GM21423 (cell line): ENCODE results near the gene TMEM184C.
A peak's percentile ranks its signal among the peaks of the same experiment; 100 is the strongest.

Experiments
- ATAC-seq: cut with Tn5 transposase; IDR thresholded peaks from one replicate; pipeline ENCODE4 v1.9.1; 2021; ENCODE audit warnings: mild to moderate bottlenecking, moderate library complexity; ENCODE audit not compliant: unreplicated experiment

Gene TMEM184C

GRCh38 chr4:147617173-147617840, at the start of gene TMEM184C:
Gene TMEM184C, plus strand, starts transcription at chr4:147617397. Its CDS starts 560 bp downstream, at chr4:147617957.
- peak; percentile 99 for ATAC-seq

GRCh38 chr4:147570616-147571015, 46.6 kb upstream of the TMEM184C start:
- no peak for ATAC-seq

GRCh38 chr4:147571036-147571770, 46.0 kb upstream of the TMEM184C start:
- no peak for ATAC-seq

GRCh38 chr4:147576084-147576483, 41.1 kb upstream of the TMEM184C start:
- no peak for ATAC-seq

GRCh38 chr4:147578051-147578476, 39.1 kb upstream of the TMEM184C start:
- ATAC-seq = no peak

GRCh38 chr4:147578593-147578992, 38.6 kb upstream of the TMEM184C start:
- ATAC-seq = no peak

- no peak for ATAC-seq
Observed at GRCh38 chr4:147580396-147580795, 36.8 kb upstream of the TMEM184C start.

GRCh38 chr4:147581606-147582350, 35.4 kb upstream of the TMEM184C start:
- no peak for ATAC-seq

GRCh38 chr4:147582386-147583060, 34.7 kb upstream of the TMEM184C start:
- ATAC-seq = no peak

- no peak for ATAC-seq
Observed at GRCh38 chr4:147583876-147584275, 33.3 kb upstream of the TMEM184C start.

GRCh38 chr4:147586032-147586431, 31.2 kb upstream of the TMEM184C start:
- no peak for ATAC-seq

- ATAC-seq = peak; percentile 68
Observed at GRCh38 chr4:147586637-147587036, 30.6 kb upstream of the TMEM184C start.

- ATAC-seq = no peak
Observed at GRCh38 chr4:147587041-147587440, 30.2 kb upstream of the TMEM184C start.

- no peak for ATAC-seq
Observed at GRCh38 chr4:147589586-147589985, 27.6 kb upstream of the TMEM184C start.

- ATAC-seq = no peak
Observed at GRCh38 chr4:147590249-147590920, 26.8 kb upstream of the TMEM184C start.

GRCh38 chr4:147591106-147591505, 26.1 kb upstream of the TMEM184C start:
- ATAC-seq = no peak

- ATAC-seq = no peak
Observed at GRCh38 chr4:147594107-147594506, 23.1 kb upstream of the TMEM184C start.

GRCh38 chr4:147594578-147594977, 22.6 kb upstream of the TMEM184C start:
- no peak for ATAC-seq

GRCh38 chr4:147596377-147596776, 20.8 kb upstream of the TMEM184C start:
- ATAC-seq = no peak

- no peak for ATAC-seq
Observed at GRCh38 chr4:147596981-147597380, 20.2 kb upstream of the TMEM184C start.

GRCh38 chr4:147597561-147597960, 19.6 kb upstream of the TMEM184C start:
- no peak for ATAC-seq
